ENCODE measurements around the gene UBXN10. TPM values are rescaled to one million over a fixed set of nuclear protein-coding genes. Genes with fewer than 3 reads are reported as not detected.

Gene UBXN10
- total and polyA plus RNA-seq, 2 experiments from 2014 or later, result 0.63 to 1.2 TPM

- Histone ChIP-seq H2AFZ (no peak overlapping the region), H3K4me2 (no peak overlapping the region), H3K27ac (no peak overlapping the region), H3K9me2 (replicated peaks; ENCODE audit: insufficient read depth) (no peaks in the 10 kb centered on the region), H3K9me3 (ENCODE audit: low read depth) (no peaks in the 10 kb centered on the region), H3K4me1 (ENCODE audit: insufficient read depth) (peaks cover 7% of the 10 kb centered on the region), H3K79me2 (no peaks in the 10 kb centered on the region), H3K4me3 (no peak overlapping the region), H3K36me3 (replicated peaks; ENCODE audit: insufficient read depth, low read depth) (no peaks in the 10 kb centered on the region), H4K20me1 (ENCODE audit: insufficient read depth, poor library complexity, severe bottlenecking) (no peaks in the 10 kb centered on the region), H3K27me3 (no peaks in the 10 kb centered on the region)
- no peak for TF ChIP-seq EZH2phosphoT487 (IDR thresholded peaks at IDR 0.05; ENCODE audit: low read depth, severe bottlenecking, unreplicated experiment)
- no peak for TF ChIP-seq CTCF (IDR thresholded peaks at IDR 0.05; ENCODE audit: poor library complexity)
- TF ChIP-seq EZH2 (IDR thresholded peaks at IDR 0.05; ENCODE audit: borderline replicate concordance), result no peak
- 94% methylated on average over 19 of the region's 19 CpGs for WGBS (ENCODE audit: low lambda C conversion rate, missing lambda C conversion rate)
- DNase-seq (ENCODE audit: low spot score), result no peak
Observed at GRCh38 chr1:20190256-20191160, 4.6 kb downstream of the UBXN10 start.

GRCh38 chr1:20191266-20191825, 5.5 kb downstream of the UBXN10 start:
- Histone ChIP-seq H3K4me1 (ENCODE audit: insufficient read depth) (peaks cover 4% of the 10 kb centered on the region), H3K4me2 (no peak overlapping the region), H2AFZ (no peak overlapping the region), H3K9me2 (replicated peaks; ENCODE audit: insufficient read depth) (no peaks in the 10 kb centered on the region), H3K4me3 (no peak overlapping the region), H4K20me1 (ENCODE audit: insufficient read depth, poor library complexity, severe bottlenecking) (no peaks in the 10 kb centered on the region), H3K9me3 (ENCODE audit: low read depth) (no peaks in the 10 kb centered on the region), H3K36me3 (replicated peaks; ENCODE audit: insufficient read depth, low read depth) (no peaks in the 10 kb centered on the region), H3K27me3 (no peaks in the 10 kb centered on the region), H3K27ac (no peak overlapping the region), H3K79me2 (no peaks in the 10 kb centered on the region)
- no peak for TF ChIP-seq EZH2 (IDR thresholded peaks at IDR 0.05; ENCODE audit: borderline replicate concordance)
- TF ChIP-seq EZH2phosphoT487 (IDR thresholded peaks at IDR 0.05; ENCODE audit: low read depth, severe bottlenecking, unreplicated experiment), result no peak
- TF ChIP-seq CTCF (IDR thresholded peaks at IDR 0.05; ENCODE audit: poor library complexity), result no peak
- no peak for DNase-seq (ENCODE audit: low spot score)
- 91% methylated on average over 12 of the region's 12 CpGs for WGBS (ENCODE audit: low lambda C conversion rate, missing lambda C conversion rate)

GRCh38 chr1:20192364-20192763, 6.5 kb downstream of the UBXN10 start:
- 70% methylated on average over 5 of the region's 5 CpGs for WGBS (ENCODE audit: low lambda C conversion rate, missing lambda C conversion rate)
- no peaks in the 10 kb centered on the region for H4K20me1 ChIP-seq (ENCODE audit: insufficient read depth, poor library complexity, severe bottlenecking)
- no peaks in the 10 kb centered on the region for H3K4me1 ChIP-seq (ENCODE audit: insufficient read depth)
- TF ChIP-seq CTCF (IDR thresholded peaks at IDR 0.05; ENCODE audit: poor library complexity) (no peak), EZH2phosphoT487 (IDR thresholded peaks at IDR 0.05; ENCODE audit: low read depth, severe bottlenecking, unreplicated experiment) (no peak), EZH2 (IDR thresholded peaks at IDR 0.05; ENCODE audit: borderline replicate concordance) (no peak)
- no peak overlapping the region for H2AFZ ChIP-seq
- no peak overlapping the region for H3K4me3 ChIP-seq
- H3K79me2 ChIP-seq, result no peaks in the 10 kb centered on the region
- no peaks in the 10 kb centered on the region for H3K27me3 ChIP-seq
- no peaks in the 10 kb centered on the region for H3K9me2 ChIP-seq (replicated peaks; ENCODE audit: insufficient read depth)
- H3K4me2 ChIP-seq, result no peak overlapping the region
- DNase-seq (ENCODE audit: low spot score), result peak; percentile 45
- H3K27ac ChIP-seq, result no peak overlapping the region
- no peaks in the 10 kb centered on the region for H3K36me3 ChIP-seq (replicated peaks; ENCODE audit: insufficient read depth, low read depth)
- H3K9me3 ChIP-seq (ENCODE audit: low read depth), result no peaks in the 10 kb centered on the region
